Left lung (tissue), 10 donors: Measurements from ENCODE around the gene CYFIP2. TPM values are rescaled to one million over a fixed set of nuclear protein-coding genes. Genes with fewer than 3 reads are reported as not detected.

Experiments used
- ATAC-seq: fragments of 200-7000 bp; cut with Tn5 transposase; one replicate; pipeline ENCODE4 v1.9.1; 2020; ENCODE audit warnings: moderate library complexity
- DNase-seq, 4 donors: peaks; one replicate each; pipeline ENCODE4 v3.0.0-alpha.2; 2013 to 2020
- H3K27ac ChIP-seq, 2 donors: fragments of 200-600 bp; sonication (generic) in 1 of 2; one replicate each; pipeline versions ENCODE4 v1.5.0 to v1.8.0; 2020 to 2021
- H3K27me3 ChIP-seq, 2 donors: fragments of 200-600 bp; sonication (generic) in 1 of 2; one replicate each; pipeline versions ENCODE4 v1.5.0 to v1.8.0; 2020 to 2021
- H3K36me3 ChIP-seq, 2 donors: fragments of 200-600 bp; sonication (generic) in 1 of 2; one replicate each; pipeline versions ENCODE4 v1.5.0 to v1.8.0; 2020 to 2021
- H3K4me1 ChIP-seq, 2 donors: fragments of 200-600 bp; one replicate each; pipeline ENCODE4 v1.8.0; 2021
- H3K4me3 ChIP-seq, 2 donors: fragments of 200-600 bp; sonication (generic) in 1 of 2; one replicate each; pipeline versions ENCODE4 v1.5.0 to v1.8.0; 2020 to 2021; ENCODE audit warnings: mild to moderate bottlenecking in 1 of 2
- H3K9me3 ChIP-seq, 2 donors: fragments of 200-600 bp; sonication (generic) in 1 of 2; one replicate each; pipeline versions ENCODE4 v1.5.0 to v1.8.0; 2020 to 2021
- CTCF ChIP-seq, 2 donors: fragments of 200-600 bp; sonication (generic) in 1 of 2; IDR thresholded peaks; one replicate each; pipeline versions ENCODE4 v1.5.0 to v1.8.0; 2021; ENCODE audit warnings: antibody characterized with exemption in 2 of 2
- intact Hi-C, 2 donors: fragments of 100-400 bp; cut with DNase I; formaldehyde crosslinking; loops; one replicate each; pipeline versions ENCODE4 v1.11.2 to v1.14.2; 2022
- polyA plus RNA-seq, 6 donors: library from polyadenylated mRNA; unstranded; fragments of 120-200 nt; gene quantifications; one replicate each; pipeline ENCODE4 v1.2.1, GENCODE V29; 2013; ENCODE audit not compliant: insufficient read length in 6 of 6
- total RNA-seq, 2 donors: library from RNA; stranded (reverse); fragmentation: NEBNext Ultra II Directional; extraction: Animal tissue kit (Norgen Biotek cat#: 25700); gene quantifications; one replicate each; pipeline ENCODE4 v1.2.1, GENCODE V29; 2021
- donor health status: DM: no; HTN: yes; CAD: no.
- donor health status: DM: no; HTN: no; CAD: no.

The CYFIP2 gene
- total and polyA plus RNA-seq, 8 donors: 25.6 to 63.4 (median 31.2) TPM

GRCh38 chr5:157350939-157351801, 85.2 kb downstream of the CYFIP2 start:
- no peak overlapping the region for H3K4me3 ChIP-seq
- H3K36me3 ChIP-seq: peaks cover 0 to 40% of the 10 kb centered on the region in 2 donors
- H3K4me1 ChIP-seq: no peaks in the 10 kb centered on the region
- no peaks in the 10 kb centered on the region for H3K27me3 ChIP-seq
- DNase-seq (no peak), ATAC-seq (no peak)
- no peaks in the 10 kb centered on the region for H3K9me3 ChIP-seq
- H3K27ac ChIP-seq: no peak overlapping the region
- TF ChIP-seq CTCF (IDR thresholded peaks at IDR 0.05): no peak
- intact Hi-C loops: no loop called here

DNA sequence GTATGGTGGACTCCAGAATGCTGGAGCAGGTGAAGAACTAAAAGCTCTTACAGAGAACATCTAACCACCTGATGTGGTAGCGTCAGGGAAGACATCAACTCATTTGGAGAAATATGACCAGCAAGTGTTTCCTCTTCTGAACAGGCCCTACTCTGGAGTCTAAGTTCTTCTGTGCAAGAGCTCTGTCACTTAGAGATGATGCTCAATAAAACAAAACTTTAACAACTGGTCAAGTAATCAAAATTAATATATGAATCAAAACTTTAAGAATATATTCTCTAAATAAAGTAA, 85.8 kb downstream of the CYFIP2 start:
- H3K9me3 ChIP-seq: no peaks in the 10 kb centered on the region
- ATAC-seq (no peak), DNase-seq (no peak)
- no peak overlapping the region for H3K4me3 ChIP-seq
- no peaks in the 10 kb centered on the region for H3K4me1 ChIP-seq
- no peaks in the 10 kb centered on the region for H3K27me3 ChIP-seq
- no peak overlapping the region for H3K27ac ChIP-seq
- no peak for TF ChIP-seq CTCF (IDR thresholded peaks at IDR 0.05)
- H3K36me3 ChIP-seq: peaks cover 0 to 40% of the 10 kb centered on the region in 2 donors
- intact Hi-C loops: no loop called here

- ATAC-seq: no peak
- H3K36me3 ChIP-seq: peaks cover 0 to 31% of the 10 kb centered on the region in 2 donors
- DNase-seq: no peak
- H3K4me3 ChIP-seq: no peak overlapping the region
- H3K9me3 ChIP-seq: no peaks in the 10 kb centered on the region
- H3K4me1 ChIP-seq: no peaks in the 10 kb centered on the region
- TF ChIP-seq CTCF (IDR thresholded peaks at IDR 0.05): no peak
- intact Hi-C loops: no loop called here
- no peaks in the 10 kb centered on the region for H3K27me3 ChIP-seq
- H3K27ac ChIP-seq: no peak overlapping the region
Measured at GRCh38 chr5:157352756-157353340, 86.9 kb downstream of the CYFIP2 start.

DNA sequence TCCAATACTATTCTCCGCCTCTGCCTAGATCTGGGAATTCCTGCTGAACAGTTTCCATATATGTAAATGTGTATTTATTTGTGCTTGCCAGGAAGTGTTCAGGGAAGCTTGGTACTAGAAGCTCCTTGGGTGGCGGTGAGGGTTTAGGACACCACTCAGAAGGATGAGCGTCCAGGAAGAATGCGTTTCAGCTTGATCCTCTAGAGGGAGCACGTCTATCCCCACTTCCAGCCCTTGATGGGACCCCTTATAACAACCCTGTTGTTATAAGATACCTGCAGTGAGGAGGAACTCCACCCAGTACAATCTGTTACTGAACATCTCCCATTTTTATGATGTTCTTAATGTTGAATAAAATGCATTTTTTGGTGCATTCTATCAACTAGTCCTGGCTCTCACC, 88.9 kb downstream of the CYFIP2 start:
- ATAC-seq (no peak), DNase-seq (no peak)
- H3K4me1 ChIP-seq: no peaks in the 10 kb centered on the region
- intact Hi-C loops: no loop called here
- no peaks in the 10 kb centered on the region for H3K9me3 ChIP-seq
- no peak overlapping the region for H3K27ac ChIP-seq
- H3K4me3 ChIP-seq: no peak overlapping the region
- TF ChIP-seq CTCF (IDR thresholded peaks at IDR 0.05): no peak
- H3K27me3 ChIP-seq: no peaks in the 10 kb centered on the region
- H3K36me3 ChIP-seq: peaks cover 0 to 36% of the 10 kb centered on the region in 2 donors

- Histone ChIP-seq H3K27ac (no peak overlapping the region), H3K36me3 (peaks cover 0 to 54% of the 10 kb centered on the region in 2 donors), H3K4me1 (no peaks in the 10 kb centered on the region), H3K9me3 (no peaks in the 10 kb centered on the region), H3K4me3 (no peak overlapping the region), H3K27me3 (no peaks in the 10 kb centered on the region)
- no peak for TF ChIP-seq CTCF (IDR thresholded peaks at IDR 0.05)
- DNase-seq: no peak
- no peak for ATAC-seq
- intact Hi-C loops: no loop called here
Measured at GRCh38 chr5:157356576-157356975, 90.7 kb downstream of the CYFIP2 start.
